Endometrial microvascular endothelial cells (primary cell): ENCODE data around the gene GLYAT. TPM values are rescaled to one million over a fixed set of nuclear protein-coding genes. Genes with fewer than 3 reads are reported as not detected.
"Not testable (repeated sequence)": the region's sequence is repeated elsewhere in the genome, so short reads cannot be mapped to it uniquely, and the experiment has no call there.

Source experiments
- in situ Hi-C: cut with HindIII; loops from 2 replicates; pipeline ENCODE4 v1.10.0; 2017; ENCODE audit warnings: low sequenced_read_pairs, low pct_unique_long_range_greater_than_20kb; ENCODE audit errors: inconsistent ontology term
- total RNA-seq: library from RNA; depleted of rRNA; stranded (reverse); fragments of >200 nt; gene quantifications from one replicate; pipeline ENCODE4 v1.2.3, GENCODE V29; 2015; ENCODE audit errors: inconsistent ontology term

GLYAT gene
- total RNA-seq, 1 donor from 2014 or later, result not detected

- in situ Hi-C loops, result no loop called here
Measured at GRCh38 chr11:58745705-58746364, 14.1 kb upstream of the GLYAT start.

GRCh38 chr11:58744988-58745704, 13.4 kb upstream of the GLYAT start:
- in situ Hi-C loops, result no loop called here

GRCh38 chr11:58742981-58743880, 11.5 kb upstream of the GLYAT start:
- in situ Hi-C loops, result no loop called here

GRCh38 chr11:58742140-58742539, 10.4 kb upstream of the GLYAT start:
- in situ Hi-C loops, result no loop called here

GRCh38 chr11:58741127-58741526, 9.4 kb upstream of the GLYAT start:
- in situ Hi-C loops, result no loop called here

GRCh38 chr11:58740447-58740846, 8.7 kb upstream of the GLYAT start:
- in situ Hi-C loops, result no loop called here

GRCh38 chr11:58739725-58740430, 8.1 kb upstream of the GLYAT start:
- in situ Hi-C loops, result no loop called here

GRCh38 chr11:58734681-58735490, 3.1 kb upstream of the GLYAT start:
- in situ Hi-C loops, result no loop called here

GRCh38 chr11:58730507-58731089, 1.1 kb downstream of the GLYAT start:
- in situ Hi-C loops, result no loop called here

GRCh38 chr11:58727415-58727797, 4.3 kb downstream of the GLYAT start:
- in situ Hi-C loops, result no loop called here

GRCh38 chr11:58726737-58727414, 4.9 kb downstream of the GLYAT start:
- in situ Hi-C loops, result no loop called here

- in situ Hi-C loops, result no loop called here
Measured at GRCh38 chr11:58719406-58720117, 12.2 kb downstream of the GLYAT start.

- in situ Hi-C loops, result no loop called here
Measured at GRCh38 chr11:58712531-58712930, 19.2 kb downstream of the GLYAT start.

- in situ Hi-C loops, result no loop called here
Measured at GRCh38 chr11:58711832-58712231, 19.9 kb downstream of the GLYAT start.

- in situ Hi-C loops, result no loop called here
Measured at GRCh38 chr11:58707767-58708166, 24.0 kb downstream of the GLYAT start.

GRCh38 chr11:58696825-58697224, 34.9 kb downstream of the GLYAT start:
- in situ Hi-C loops, result not testable (repeated sequence)

GRCh38 chr11:58693026-58693425, 38.7 kb downstream of the GLYAT start:
- in situ Hi-C loops, result no loop called here
